Prostate gland (tissue), 2 donors: ENCODE data around the gene MANSC1. TPM values are rescaled to one million over a fixed set of nuclear protein-coding genes. Genes with fewer than 3 reads are reported as not detected.

Experiments used
- DNase-seq: peaks from one replicate; pipeline ENCODE4 v3.0.0-alpha.2; 2019; ENCODE audit warnings: low spot score
- H3K27ac ChIP-seq, 2 donors: fragments of 200-600 bp; sonication (generic); 2 replicates each; pipeline ENCODE4 v1.5.1; 2017 to 2019
- H3K27me3 ChIP-seq: fragments of 200-600 bp; sonication (generic); replicated peaks from 2 replicates; pipeline ENCODE4 v1.5.1; 2019; ENCODE audit not compliant: insufficient read depth
- H3K36me3 ChIP-seq, 2 donors: fragments of 200-600 bp; sonication (generic); 1 replicate in 1 of 2; 2 replicates in 1 of 2; pipeline versions ENCODE4 v1.5.1 to v1.8.1; 2017 to 2019
- H3K4me1 ChIP-seq: fragments of 200-600 bp; sonication (generic); replicated peaks from 2 replicates; pipeline ENCODE4 v1.5.1; 2019
- H3K4me3 ChIP-seq, 2 donors: fragments of 200-600 bp; sonication (generic); 2 replicates each; pipeline ENCODE4 v1.5.1; 2017 to 2019
- H3K9me3 ChIP-seq: fragments of 200-600 bp; sonication (generic); 2 replicates; pipeline ENCODE4 v1.5.1; 2017
- POLR2A ChIP-seq: fragments of 450-650 bp; IDR thresholded peaks from one replicate; pipeline ENCODE4 v1.6.1; 2016; ENCODE audit warnings: antibody characterized with exemption, mild to moderate bottlenecking
- POLR2AphosphoS5 ChIP-seq: sonication (generic); formaldehyde crosslinking; IDR thresholded peaks from one replicate; pipeline ENCODE4 v1.6.1; 2017; ENCODE audit warnings: antibody characterized with exemption
- WGBS: methylation state at CpG from one replicate; pipeline ENCODE4 v1.1.5; 2018; 5-methylcytosine and 5-hydroxymethylcytosine counted together
- intact Hi-C: fragments of 100-400 bp; cut with DNase I; formaldehyde crosslinking; loops from one replicate; pipeline ENCODE4 v1.14.2; 2022
- total RNA-seq, 2 donors: library from RNA; depleted of rRNA; stranded (reverse); fragments of >200 nt; gene quantifications; one replicate each; pipeline ENCODE4 v1.1.0, GENCODE V29; 2016
- TF ChIP-seq, protein P1 (sequence below), 4 experiments: fragments of 200-600 bp in 2 of 4; fragments of 450-650 bp in 2 of 4; sonication (generic) in 2 of 4; IDR thresholded peaks; 1 replicate in 3 of 4; 2 replicates in 1 of 4; pipeline ENCODE4 v1.5.1; 2016 to 2019; ENCODE audit warnings: antibody characterized with exemption in 4 of 4, mild to moderate bottlenecking in 2 of 4, moderate library complexity in 2 of 4

MANSC1 gene
- total RNA-seq, 2 donors from 2014 or later, result 28.9 to 33.2 TPM

- Histone ChIP-seq H3K27ac (no peak overlapping the region), H3K4me1 (no peaks in the 10 kb centered on the region), H3K36me3 (no peaks in the 10 kb centered on the region), H3K9me3 (no peaks in the 10 kb centered on the region), H3K4me3 (no peak overlapping the region), H3K27me3 (no peaks in the 10 kb centered on the region)
- intact Hi-C loops, result no loop called here
- no peak for DNase-seq
- WGBS, result 54% methylated on average over 4 of the region's 4 CpGs
- TF ChIP-seq POLR2AphosphoS5 (no peak), POLR2A (no peak)
- TF ChIP-seq, protein P1, sequence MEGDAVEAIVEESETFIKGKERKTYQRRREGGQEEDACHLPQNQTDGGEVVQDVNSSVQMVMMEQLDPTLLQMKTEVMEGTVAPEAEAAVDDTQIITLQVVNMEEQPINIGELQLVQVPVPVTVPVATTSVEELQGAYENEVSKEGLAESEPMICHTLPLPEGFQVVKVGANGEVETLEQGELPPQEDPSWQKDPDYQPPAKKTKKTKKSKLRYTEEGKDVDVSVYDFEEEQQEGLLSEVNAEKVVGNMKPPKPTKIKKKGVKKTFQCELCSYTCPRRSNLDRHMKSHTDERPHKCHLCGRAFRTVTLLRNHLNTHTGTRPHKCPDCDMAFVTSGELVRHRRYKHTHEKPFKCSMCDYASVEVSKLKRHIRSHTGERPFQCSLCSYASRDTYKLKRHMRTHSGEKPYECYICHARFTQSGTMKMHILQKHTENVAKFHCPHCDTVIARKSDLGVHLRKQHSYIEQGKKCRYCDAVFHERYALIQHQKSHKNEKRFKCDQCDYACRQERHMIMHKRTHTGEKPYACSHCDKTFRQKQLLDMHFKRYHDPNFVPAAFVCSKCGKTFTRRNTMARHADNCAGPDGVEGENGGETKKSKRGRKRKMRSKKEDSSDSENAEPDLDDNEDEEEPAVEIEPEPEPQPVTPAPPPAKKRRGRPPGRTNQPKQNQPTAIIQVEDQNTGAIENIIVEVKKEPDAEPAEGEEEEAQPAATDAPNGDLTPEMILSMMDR (IDR thresholded peaks at IDR 0.05), result no peak
Measured at GRCh38 chr12:12365931-12366431, 15.9 kb upstream of the MANSC1 start.

DNA sequence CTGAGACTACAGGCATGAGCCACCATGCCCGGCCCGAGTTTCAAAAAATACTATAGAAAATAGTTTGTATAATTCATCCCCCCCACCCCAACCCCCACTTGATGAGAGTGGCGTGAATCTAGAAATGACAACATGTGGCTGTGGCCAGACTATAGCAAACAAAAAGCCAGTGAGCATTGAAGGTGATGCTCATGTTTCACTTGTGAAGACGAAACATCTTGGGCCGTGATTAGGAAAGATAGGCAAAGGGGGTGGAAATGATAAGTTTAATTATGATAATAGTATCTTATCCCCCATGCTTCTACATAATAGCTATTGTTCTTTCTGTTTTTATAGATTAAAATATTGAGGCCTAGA lies 15.4 kb upstream of the MANSC1 start:
- Histone ChIP-seq H3K9me3 (no peaks in the 10 kb centered on the region), H3K4me3 (no peak overlapping the region), H3K36me3 (no peaks in the 10 kb centered on the region), H3K4me1 (no peaks in the 10 kb centered on the region), H3K27ac (no peak overlapping the region), H3K27me3 (no peaks in the 10 kb centered on the region)
- TF ChIP-seq POLR2AphosphoS5 (no peak), POLR2A (no peak)
- TF ChIP-seq, protein P1 (IDR thresholded peaks at IDR 0.05), result no peak
- no peak for DNase-seq
- 96% methylated on average over 5 of the region's 5 CpGs for WGBS
- intact Hi-C loops, result no loop called here

DNA sequence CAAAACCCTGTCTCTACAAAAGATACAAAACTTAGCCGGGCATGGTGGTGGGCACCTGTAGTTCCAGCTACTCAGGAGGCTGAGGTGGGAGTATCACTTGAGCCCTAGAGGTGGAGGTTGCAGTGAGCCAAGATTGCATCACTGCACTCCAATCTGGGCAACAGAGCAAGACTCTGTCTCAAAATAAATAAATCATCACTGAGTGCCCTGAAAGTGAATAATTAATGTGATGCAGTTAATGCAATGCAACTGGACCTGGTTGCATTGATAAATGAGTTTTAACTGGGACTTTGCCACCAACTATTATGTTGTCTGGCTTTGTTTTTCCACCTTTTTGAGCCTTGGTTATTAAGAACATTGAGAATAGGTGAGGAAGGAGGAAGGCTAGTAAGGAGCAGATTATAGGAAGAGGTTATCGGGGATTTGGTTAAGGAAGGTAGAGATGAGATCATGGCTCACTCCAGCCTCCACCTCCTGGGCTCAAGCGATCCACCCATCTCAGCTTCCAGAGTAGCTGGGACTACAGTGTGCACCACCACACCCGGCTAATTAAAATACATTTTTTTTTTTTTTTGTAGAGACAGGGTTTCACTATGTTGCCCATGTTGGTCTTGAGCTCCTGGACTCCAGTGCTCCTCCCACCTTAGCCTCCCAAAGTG lies 14.9 kb upstream of the MANSC1 start:
- Histone ChIP-seq H3K9me3 (no peaks in the 10 kb centered on the region), H3K4me1 (no peaks in the 10 kb centered on the region), H3K27ac (no peak overlapping the region), H3K4me3 (no peak overlapping the region), H3K36me3 (no peaks in the 10 kb centered on the region), H3K27me3 (no peaks in the 10 kb centered on the region)
- intact Hi-C loops, result no loop called here
- DNase-seq, result no peak
- 91% methylated on average over 4 of the region's 4 CpGs for WGBS
- TF ChIP-seq, protein P1 (IDR thresholded peaks at IDR 0.05), result no peak
- no peak for TF ChIP-seq POLR2AphosphoS5
- no peak for TF ChIP-seq POLR2A

GRCh38 chr12:12358528-12358927 lies 8.5 kb upstream of the MANSC1 start:
- Histone ChIP-seq H3K9me3 (no peaks in the 10 kb centered on the region), H3K4me1 (no peaks in the 10 kb centered on the region), H3K4me3 (no peak overlapping the region), H3K27me3 (no peaks in the 10 kb centered on the region), H3K27ac (peak overlapping the region in 1 of 2 donors; percentile 97), H3K36me3 (no peaks in the 10 kb centered on the region)
- 95% methylated on average over 4 of the region's 4 CpGs for WGBS
- no peak for DNase-seq
- intact Hi-C loops, result no loop called here
- TF ChIP-seq, protein P1 (IDR thresholded peaks at IDR 0.05), result no peak

- Histone ChIP-seq H3K36me3 (no peaks in the 10 kb centered on the region), H3K9me3 (no peaks in the 10 kb centered on the region), H3K27ac (peak overlapping the region; percentile 97), H3K4me1 (no peaks in the 10 kb centered on the region), H3K4me3 (peak overlapping the region; percentile 81 to 90), H3K27me3 (no peaks in the 10 kb centered on the region)
- TF ChIP-seq, protein P1 (IDR thresholded peaks at IDR 0.05), result no peak
- TF ChIP-seq POLR2A, result no peak
- TF ChIP-seq POLR2AphosphoS5, result no peak
- 17% methylated on average over 10 of the region's 10 CpGs for WGBS
- no peak for DNase-seq
- intact Hi-C loops, result no loop called here
Measured at GRCh38 chr12:12357719-12358461, 7.8 kb upstream of the MANSC1 start.
